K562 (cell line): ENCODE results near the gene RCSD1. TPM values are rescaled to one million over a fixed set of nuclear protein-coding genes. Genes with fewer than 3 reads are reported as not detected.

ENCODE experiments used
- CBX2 ChIP-seq: fragments of 200-600 bp; sonication (generic); IDR thresholded peaks from one replicate; pipeline ENCODE4 v1.6.1; 2012; ENCODE audit warnings: mild to moderate bottlenecking, low read length, inconsistent platforms; ENCODE audit not compliant: insufficient read depth, poor library complexity, severe bottlenecking
- EGR1 ChIP-seq: fragments of 450-650 bp; conservative IDR thresholded peaks from 2 replicates; pipeline ENCODE4 v1.6.1; 2017; ENCODE audit warnings: mild to moderate bottlenecking
- ELF1 ChIP-seq: fragments of 200-800 bp; sonication (Bioruptor generic); IDR thresholded peaks from 2 replicates; pipeline ENCODE4 v1.6.1; 2016; ENCODE audit warnings: missing genetic modification characterization, missing compliant biosample characterization
- FOXK2 ChIP-seq, 2 experiments: fragments of 450-650 bp; IDR thresholded peaks in 1 of 2; conservative IDR thresholded peaks in 1 of 2; 2 replicates each; pipeline ENCODE4 v1.6.1; 2016; ENCODE audit warnings: low read depth in 2 of 2, mild to moderate bottlenecking in 1 of 2
- GABPA ChIP-seq: fragments of 200-800 bp; sonication (Bioruptor generic); conservative IDR thresholded peaks from 2 replicates; pipeline ENCODE4 v1.6.1; 2016; ENCODE audit warnings: low read depth, missing genetic modification characterization, missing compliant biosample characterization
- GMEB1 ChIP-seq: fragments of 250-450 bp; sonication (Bioruptor Pico); IDR thresholded peaks from 2 replicates; pipeline ENCODE4 v1.4.0; 2020; ENCODE audit warnings: mild to moderate bottlenecking
- HES1 ChIP-seq: fragments of 450-650 bp; IDR thresholded peaks from 2 replicates; pipeline ENCODE4 v1.6.1; 2016; ENCODE audit warnings: low read depth, mild to moderate bottlenecking, moderate library complexity
- HMGN3 ChIP-seq: IDR thresholded peaks from 2 replicates; pipeline ENCODE4 v1.6.1; 2011; ENCODE audit warnings: borderline replicate concordance, low read depth, mild to moderate bottlenecking, mixed read lengths, low read length; ENCODE audit not compliant: insufficient read length; ENCODE audit errors: extremely low read depth
- ID3 ChIP-seq, 2 experiments: fragments of 250-450 bp in 1 of 2; fragments of 450-650 bp in 1 of 2; sonication (Bioruptor Pico) in 1 of 2; IDR thresholded peaks; 2 replicates each; pipeline versions ENCODE4 v1.6.1 to v1.8.0; 2016 to 2021; ENCODE audit warnings: mild to moderate bottlenecking in 2 of 2, moderate library complexity in 2 of 2, missing compliant biosample characterization in 1 of 2, missing genetic modification characterization in 1 of 2
- JUNB ChIP-seq: fragments of 450-650 bp; formaldehyde crosslinking; conservative IDR thresholded peaks from 2 replicates; pipeline ENCODE4 v1.4.0; 2020; ENCODE audit warnings: mild to moderate bottlenecking
- JUND ChIP-seq, 2 experiments: IDR thresholded peaks; 2 replicates in 1 of 2; 3 replicates in 1 of 2; pipeline ENCODE4 v1.6.1; 2011; ENCODE audit warnings: borderline replicate concordance in 2 of 2, low read depth in 2 of 2, low read length in 2 of 2, improper control_type of control experiment in 1 of 2, missing biosample characterization in 1 of 2, missing genetic modification characterization in 1 of 2, missing genetic modification reagents in 1 of 2
- LEF1 ChIP-seq: fragments of 450-650 bp; IDR thresholded peaks from 2 replicates; pipeline ENCODE4 v1.6.1; 2016; ENCODE audit warnings: mild to moderate bottlenecking
- MECOM ChIP-seq: fragments of 250-450 bp; sonication (Bioruptor Pico); IDR thresholded peaks from 2 replicates; pipeline ENCODE4 v1.8.0; 2022; ENCODE audit warnings: inconsistent platforms
- SMARCA4 ChIP-seq: fragments of 450-650 bp; IDR thresholded peaks from 2 replicates; pipeline ENCODE4 v1.6.1; 2016
- SMARCC2 ChIP-seq: fragments of 450-650 bp; IDR thresholded peaks from 2 replicates; pipeline ENCODE4 v1.6.1; 2017; ENCODE audit warnings: antibody characterized with exemption, moderate library complexity, mild to moderate bottlenecking, low read depth
- TCF7L2 ChIP-seq: fragments of 150-350 bp; IDR thresholded peaks from 2 replicates; pipeline ENCODE4 v1.6.1; 2016; ENCODE audit warnings: low read depth, mild to moderate bottlenecking, low read length, moderate library complexity
- TFAP4 ChIP-seq: sonication (generic); formaldehyde crosslinking; IDR thresholded peaks from 2 replicates; pipeline ENCODE4 v1.8.0; 2022; ENCODE audit warnings: missing genetic modification reagents, mild to moderate bottlenecking, moderate library complexity, borderline replicate concordance
- VEZF1 ChIP-seq: fragments of 200-800 bp; sonication (Bioruptor generic); IDR thresholded peaks from 2 replicates; pipeline ENCODE4 v1.6.1; 2017; ENCODE audit warnings: missing genetic modification characterization, missing compliant biosample characterization
- ZBTB1 ChIP-seq: sonication (generic); formaldehyde crosslinking; IDR thresholded peaks from 2 replicates; pipeline ENCODE4 v1.8.1; 2023; ENCODE audit warnings: missing genetic modification reagents, low read depth, mild to moderate bottlenecking, borderline replicate concordance
- polyA plus RNA-seq, 8 experiments: library from polyadenylated mRNA; depleted of rRNA in 4 of 8; stranded (reverse) in 5 of 8; unstranded in 3 of 8; fragments of >200 nt; fragmentation: Nextera tagmentation in 2 of 8; fragmentation: Illumina TruSeq in 1 of 8; extraction: Ambion mirVana in 2 of 8; extraction: Trizol in 1 of 8; gene quantifications; 2 replicates each; pipeline versions ENCODE4 v1.2.1 to v1.2.3, GENCODE V29; 2011 to 2014; ENCODE audit warnings: inconsistent platforms in 1 of 8, missing spikeins in 1 of 8
- total RNA-seq, 7 experiments: library from RNA; depleted of rRNA in 6 of 7; stranded (reverse); fragments of >200 nt in 6 of 7; fragmentation: Illumina TruSeq in 2 of 7; extraction: Trizol in 2 of 7; gene quantifications; 2 replicates each; pipeline versions ENCODE4 v1.2.1 to v1.2.3, GENCODE V29; 2011 to 2021; ENCODE audit warnings: low replicate concordance in 1 of 7

RCSD1 gene
- total and polyA plus RNA-seq, 9 of the 15 experiments (the other 6 are each of a cell fraction or from before 2014, with no cell fraction given) = 7.8 to 69.8 (median 45.3) TPM

- TF ChIP-seq GMEB1 (CRISPR knock-in tag) = 0 out of 2 replicates have a peak, but pooled peaks have one; percentile 14
- no peak for TF ChIP-seq JUNB (CRISPR knock-in tag)
- TF ChIP-seq TFAP4 = peak; percentile 58; the same call in 1 of the 2 replicates
- TF ChIP-seq SMARCC2 = no peak
- peak; percentile 41 to 74; a peak in 2 of 4 replicates for TF ChIP-seq FOXK2 (conservative IDR thresholded peaks at IDR 0.05 in 1 of 2, IDR thresholded peaks at IDR 0.05 in 1 of 2; ENCODE audit: low read depth in 2 of 2)
- TF ChIP-seq ELF1 (tag) = 0 out of 2 replicates have a peak, but pooled peaks have one; percentile 19
- TF ChIP-seq VEZF1 = peak; percentile 70
- TF ChIP-seq CBX2 = no peak
- peak; percentile 52; the same call in 1 of the 2 replicates for TF ChIP-seq GABPA (tag)
- TF ChIP-seq ZBTB1 (CRISPR knock-in tag) = 0 out of 2 replicates have a peak, but pooled peaks have one; percentile 38
- TF ChIP-seq MECOM (CRISPR knock-in tag) = peak; percentile 66
- TF ChIP-seq TCF7L2 = no peak
- TF ChIP-seq JUND (IDR thresholded peaks at IDR 0.05; ENCODE audit: borderline replicate concordance, low read depth, low read length) = peak; percentile 30; the same call in 1 of the 2 replicates
- peak; percentile 52; the same call in 2 of the 3 replicates for TF ChIP-seq JUND (tag; IDR thresholded peaks at IDR 0.05; ENCODE audit: borderline replicate concordance, low read depth, low read length)
- TF ChIP-seq SMARCA4 = 0 out of 2 replicates have a peak, but pooled peaks have one; percentile 56
- TF ChIP-seq HES1 = 0 out of 2 replicates have a peak, but pooled peaks have one; percentile 9
- peak; percentile 90 for TF ChIP-seq EGR1
- TF ChIP-seq LEF1 = peak; percentile 40
- TF ChIP-seq ID3 (CRISPR knock-in tag; IDR thresholded peaks at IDR 0.05) = no peak
- 0 out of 2 replicates have a peak, but pooled peaks have one; percentile 55 for TF ChIP-seq ID3 (tag; IDR thresholded peaks at IDR 0.05)
- no peak for TF ChIP-seq HMGN3
Measured at GRCh38 chr1:167617153-167618147, 12.6 kb upstream of the RCSD1 start (continued).
